ENCODE measurements around the gene CWC27.

The CWC27 gene

GRCh38 chr5:64947801-64948200 lies 179.1 kb downstream of the CWC27 start:
- H3K4me3 ChIP-seq (ENCODE audit: low read depth in 1 of 2, low read length in 1 of 2): no peak overlapping the region
- H3K27me3 ChIP-seq: no peaks in the 10 kb centered on the region
- H3K27ac ChIP-seq: no peak overlapping the region
- H3K4me1 ChIP-seq (ENCODE audit: control insufficient read depth in 1 of 2, insufficient read depth in 1 of 2, low read depth in 1 of 2, low read length in 1 of 2): peaks cover 0 to 2% of the 10 kb centered on the region in 2 experiments
- H3K9me3 ChIP-seq: no peaks in the 10 kb centered on the region
- TF ChIP-seq CTCF (IDR thresholded peaks at IDR 0.05): no peak
- no peaks in the 10 kb centered on the region for H3K36me3 ChIP-seq

GRCh38 chr5:64949331-64949730 lies 180.6 kb downstream of the CWC27 start:
- Histone ChIP-seq H3K9me3 (no peaks in the 10 kb centered on the region), H3K4me3 (ENCODE audit: low read depth in 1 of 2, low read length in 1 of 2) (no peak overlapping the region), H3K4me1 (ENCODE audit: control insufficient read depth in 1 of 2, insufficient read depth in 1 of 2, low read depth in 1 of 2, low read length in 1 of 2) (peaks cover 0 to 6% of the 10 kb centered on the region in 2 experiments), H3K36me3 (no peaks in the 10 kb centered on the region), H3K27me3 (no peaks in the 10 kb centered on the region), H3K27ac (no peak overlapping the region)
- TF ChIP-seq CTCF (IDR thresholded peaks at IDR 0.05): no peak

- H3K27ac ChIP-seq: no peak overlapping the region
- H3K4me1 ChIP-seq (ENCODE audit: control insufficient read depth in 1 of 2, insufficient read depth in 1 of 2, low read depth in 1 of 2, low read length in 1 of 2): peaks cover 0 to 15% of the 10 kb centered on the region in 2 experiments
- no peak overlapping the region for H3K4me3 ChIP-seq (ENCODE audit: low read depth in 1 of 2, low read length in 1 of 2)
- no peaks in the 10 kb centered on the region for H3K27me3 ChIP-seq
- no peak for TF ChIP-seq CTCF (IDR thresholded peaks at IDR 0.05)
- H3K36me3 ChIP-seq: no peaks in the 10 kb centered on the region
- H3K9me3 ChIP-seq: no peaks in the 10 kb centered on the region
These were observed 184.4 kb downstream of the CWC27 start for GRCh38 chr5:64952951-64953673.

- Histone ChIP-seq H3K4me1 (ENCODE audit: control insufficient read depth in 1 of 2, insufficient read depth in 1 of 2, low read depth in 1 of 2, low read length in 1 of 2) (peaks cover 0 to 15% of the 10 kb centered on the region in 2 experiments), H3K36me3 (no peaks in the 10 kb centered on the region), H3K27me3 (no peaks in the 10 kb centered on the region), H3K27ac (no peak overlapping the region), H3K9me3 (no peaks in the 10 kb centered on the region), H3K4me3 (ENCODE audit: low read depth in 1 of 2, low read length in 1 of 2) (no peak overlapping the region)
- no peak for TF ChIP-seq CTCF (IDR thresholded peaks at IDR 0.05)
These were observed 185.8 kb downstream of the CWC27 start for GRCh38 chr5:64954518-64954917.

DNA sequence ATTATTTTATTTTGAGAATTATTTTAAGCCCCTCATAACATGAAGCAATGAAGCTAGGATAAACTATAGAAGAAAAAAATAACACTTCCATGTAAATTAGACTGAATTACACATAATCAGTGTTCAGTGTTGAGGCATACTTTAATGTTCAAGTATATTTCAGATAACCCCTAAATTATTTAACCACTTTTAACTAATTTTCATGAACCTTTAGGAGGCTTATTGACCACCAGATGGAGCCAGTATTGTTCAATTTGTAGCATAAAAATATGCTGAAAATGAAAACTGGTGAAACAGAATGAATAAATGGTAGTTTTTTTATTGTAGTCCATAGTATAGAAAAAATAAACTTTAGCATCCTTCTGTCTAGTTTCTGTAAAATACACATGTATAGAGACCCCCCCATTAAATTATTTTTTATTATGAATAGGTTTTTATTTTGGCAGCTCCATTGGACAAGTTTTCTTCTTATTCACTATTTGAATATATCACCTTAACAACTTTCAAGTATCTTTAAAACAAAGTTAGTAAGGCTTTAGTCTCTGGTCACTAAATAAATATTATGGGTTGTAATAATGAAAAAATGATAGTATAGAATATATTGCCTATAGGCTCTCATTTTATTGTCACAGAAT lies 190.1 kb downstream of the CWC27 start:
- H3K4me1 ChIP-seq (ENCODE audit: control insufficient read depth in 1 of 2, insufficient read depth in 1 of 2, low read depth in 1 of 2, low read length in 1 of 2): peaks cover 0 to 8% of the 10 kb centered on the region in 2 experiments
- H3K27ac ChIP-seq: no peak overlapping the region
- H3K4me3 ChIP-seq (ENCODE audit: low read depth in 1 of 2, low read length in 1 of 2): no peak overlapping the region
- TF ChIP-seq CTCF (IDR thresholded peaks at IDR 0.05): no peak
- H3K27me3 ChIP-seq: no peaks in the 10 kb centered on the region
- H3K36me3 ChIP-seq: no peaks in the 10 kb centered on the region
- H3K9me3 ChIP-seq: no peaks in the 10 kb centered on the region
